ENCODE results near the gene ERCC4. TPM values are rescaled to one million over a fixed set of nuclear protein-coding genes. Genes with fewer than 3 reads are reported as not detected.

Gene ERCC4
- polyA plus RNA-seq, 2 of the 4 experiments (the other 2 are of a cell fraction) = 5.9 to 15.1 TPM

GRCh38 chr16:13962232-13962631 is 42.3 kb downstream of the ERCC4 start (continued):
- TF ChIP-seq, protein P1, sequence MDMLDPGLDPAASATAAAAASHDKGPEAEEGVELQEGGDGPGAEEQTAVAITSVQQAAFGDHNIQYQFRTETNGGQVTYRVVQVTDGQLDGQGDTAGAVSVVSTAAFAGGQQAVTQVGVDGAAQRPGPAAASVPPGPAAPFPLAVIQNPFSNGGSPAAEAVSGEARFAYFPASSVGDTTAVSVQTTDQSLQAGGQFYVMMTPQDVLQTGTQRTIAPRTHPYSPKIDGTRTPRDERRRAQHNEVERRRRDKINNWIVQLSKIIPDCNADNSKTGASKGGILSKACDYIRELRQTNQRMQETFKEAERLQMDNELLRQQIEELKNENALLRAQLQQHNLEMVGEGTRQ (IDR thresholded peaks at IDR 0.05) = no peak
- no peak for TF ChIP-seq NFE2L2 (conservative IDR thresholded peaks at IDR 0.05; ENCODE audit: low read length)
- no peak for TF ChIP-seq HOXB13 (CRISPR knock-in tag; IDR thresholded peaks at IDR 0.05; ENCODE audit: low read depth)
- TF ChIP-seq RNF2 (IDR thresholded peaks at IDR 0.05; ENCODE audit: borderline replicate concordance, low read depth) = no peak
- no peak for TF ChIP-seq POLR2A (IDR thresholded peaks at IDR 0.05; ENCODE audit: low read length)
- no peak for TF ChIP-seq BHLHE40 (IDR thresholded peaks at IDR 0.05; ENCODE audit: low read depth, low read length)

- H3K4me1 ChIP-seq = no peaks in the 10 kb centered on the region
- peaks cover 6% of the 10 kb centered on the region; the same call in 2 of the 3 replicates for H3K9me3 ChIP-seq
- no peak for FAIRE-seq
- DNase-seq (ENCODE audit: low read depth in 1 of 2, low spot score in 1 of 2) = no peak
- no peak overlapping the region for H3K4me3 ChIP-seq
- H3K27ac ChIP-seq = peak overlapping the region in 1 of 2 experiments; percentile 37; a peak in 2 of 6 replicates
- no peak for ATAC-seq
- 75% methylated on average over 2 of the region's 2 CpGs for WGBS (ENCODE audit: missing lambda C conversion rate)
- POLR2A ChIA-PET = no interaction called here
- CTCF ChIA-PET = interaction anchor here (0.8 kb wide), 1 partner anchor 63 kb away, joined by 3 read pairs; no protein-coding TSS in a partner anchor
- TF ChIP-seq, protein P2, sequence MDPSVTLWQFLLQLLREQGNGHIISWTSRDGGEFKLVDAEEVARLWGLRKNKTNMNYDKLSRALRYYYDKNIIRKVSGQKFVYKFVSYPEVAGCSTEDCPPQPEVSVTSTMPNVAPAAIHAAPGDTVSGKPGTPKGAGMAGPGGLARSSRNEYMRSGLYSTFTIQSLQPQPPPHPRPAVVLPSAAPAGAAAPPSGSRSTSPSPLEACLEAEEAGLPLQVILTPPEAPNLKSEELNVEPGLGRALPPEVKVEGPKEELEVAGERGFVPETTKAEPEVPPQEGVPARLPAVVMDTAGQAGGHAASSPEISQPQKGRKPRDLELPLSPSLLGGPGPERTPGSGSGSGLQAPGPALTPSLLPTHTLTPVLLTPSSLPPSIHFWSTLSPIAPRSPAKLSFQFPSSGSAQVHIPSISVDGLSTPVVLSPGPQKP (IDR thresholded peaks at IDR 0.05; ENCODE audit: low read depth, low read length) = no peak
- TF ChIP-seq CHD4 (IDR thresholded peaks at IDR 0.05; ENCODE audit: borderline replicate concordance) (no peak), NR3C1 (IDR thresholded peaks at IDR 0.05) (no peak), NPAS2 (CRISPR knock-in tag; IDR thresholded peaks at IDR 0.05; ENCODE audit: borderline replicate concordance) (no peak), MAFK (IDR thresholded peaks at IDR 0.05; ENCODE audit: partially characterized antibody) (no peak), SREBF2 (IDR thresholded peaks at IDR 0.05) (no peak), JUNB (IDR thresholded peaks at IDR 0.05) (no peak), CTCF (IDR thresholded peaks at IDR 0.05) (0 out of 3 replicates have a peak, but pooled peaks have one; percentile 9), RAD21 (conservative IDR thresholded peaks at IDR 0.05 in 1 of 2, IDR thresholded peaks at IDR 0.05 in 1 of 2) (peak; percentile 22 to 38; a peak in 3 of 5 replicates), NFE2L2 (conservative IDR thresholded peaks at IDR 0.05; ENCODE audit: low read length) (no peak)
- H3K4me2 ChIP-seq = no peak overlapping the region
Measured at GRCh38 chr16:13968835-13969234, 48.9 kb downstream of the ERCC4 start.

- Histone ChIP-seq H3K4me2 (no peak overlapping the region), H3K4me1 (no peaks in the 10 kb centered on the region), H3K27ac (peak overlapping the region in 1 of 2 experiments; percentile 37; a peak in 3 of 6 replicates), H3K9me3 (peaks cover 6% of the 10 kb centered on the region; the same call in 2 of the 3 replicates), H3K4me3 (no peak overlapping the region)
- 86% methylated on average over 3 of the region's 3 CpGs for WGBS (ENCODE audit: missing lambda C conversion rate)
- FAIRE-seq = no peak
- ChIA-PET CTCF (interaction anchor here (0.8 kb wide), 1 partner anchor 62 kb away, joined by 3 read pairs; no protein-coding TSS in a partner anchor), POLR2A (no interaction called here)
- ATAC-seq = no peak
- no peak for TF ChIP-seq HEYL (CRISPR knock-in tag; IDR thresholded peaks at IDR 0.05)
- TF ChIP-seq CBX2 (IDR thresholded peaks at IDR 0.05; ENCODE audit: borderline replicate concordance, low read depth) = no peak
- TF ChIP-seq EHF (CRISPR knock-in tag; IDR thresholded peaks at IDR 0.05) = no peak
- TF ChIP-seq E2F6 (IDR thresholded peaks at IDR 0.05; ENCODE audit: borderline replicate concordance, low read depth) = no peak
- no peak for TF ChIP-seq RAD21 (conservative IDR thresholded peaks at IDR 0.05 in 1 of 2, IDR thresholded peaks at IDR 0.05 in 1 of 2)
- TF ChIP-seq JUNB (IDR thresholded peaks at IDR 0.05) = no peak
- TF ChIP-seq ZSCAN20 (CRISPR knock-in tag; IDR thresholded peaks at IDR 0.05) = no peak
- TF ChIP-seq CEBPB (IDR thresholded peaks at IDR 0.05) = no peak
- no peak for TF ChIP-seq POLR2A (IDR thresholded peaks at IDR 0.05; ENCODE audit: low read length)
- no peak for DNase-seq (ENCODE audit: low read depth in 1 of 2, low spot score in 1 of 2)
Measured at GRCh38 chr16:13969711-13970110, 49.8 kb downstream of the ERCC4 start.
